Neuronal stem cell (in vitro differentiated cells): ENCODE results near the gene MAML2.

ENCODE experiments used
- DNase-seq: peaks from one replicate; pipeline ENCODE4 v3.0.0-alpha.2; 2013; ENCODE audit warnings: low spot score
- H2AFZ ChIP-seq: one replicate; pipeline ENCODE4 v1.6.1; 2013; ENCODE audit warnings: mild to moderate bottlenecking, low read length, inconsistent platforms
- H2AK5ac ChIP-seq: 2 replicates; pipeline ENCODE4 v1.6.1; 2013; ENCODE audit warnings: low read depth, mild to moderate bottlenecking, inconsistent platforms, low read length, moderate library complexity, mixed read lengths
- H2BK120ac ChIP-seq: 2 replicates; pipeline ENCODE4 v1.6.1; 2013; ENCODE audit warnings: low read depth, mild to moderate bottlenecking, inconsistent platforms, low read length, moderate library complexity, mixed read lengths
- H2BK12ac ChIP-seq: one replicate; pipeline ENCODE4 v1.6.1; 2013; ENCODE audit warnings: low read length, inconsistent platforms
- H2BK15ac ChIP-seq: 2 replicates; pipeline ENCODE4 v1.6.1; 2013; ENCODE audit warnings: mild to moderate bottlenecking, low read length, inconsistent platforms, mixed read lengths
- H2BK5ac ChIP-seq: one replicate; pipeline ENCODE4 v1.6.1; 2013; ENCODE audit warnings: inconsistent platforms, mild to moderate bottlenecking, low read length, moderate library complexity
- H3K14ac ChIP-seq: one replicate; pipeline ENCODE4 v1.6.1; 2013; ENCODE audit warnings: low read length, inconsistent platforms
- H3K18ac ChIP-seq: 2 replicates; pipeline ENCODE4 v1.6.1; 2013; ENCODE audit warnings: low read length, inconsistent platforms
- H3K23ac ChIP-seq: 2 replicates; pipeline ENCODE4 v1.6.1; 2013; ENCODE audit warnings: low read depth, mild to moderate bottlenecking, mixed read lengths, low read length, inconsistent platforms; ENCODE audit not compliant: poor library complexity
- H3K27ac ChIP-seq: replicated peaks from 3 replicates; pipeline ENCODE4 v1.5.1; 2013; ENCODE audit warnings: low read length, inconsistent platforms
- H3K27me3 ChIP-seq, 3 experiments: 2 replicates each; pipeline ENCODE4 v1.6.1; 2013; ENCODE audit warnings: low read length in 3 of 3, mild to moderate bottlenecking in 2 of 3, inconsistent platforms in 1 of 3, low read depth in 1 of 3, mixed read lengths in 1 of 3, moderate library complexity in 1 of 3; ENCODE audit not compliant: control insufficient read depth in 3 of 3, insufficient read depth in 3 of 3
- H3K36me3 ChIP-seq, 2 donors: replicated peaks in 1 of 2; 2 replicates each; pipeline ENCODE4 v1.6.1; 2013; ENCODE audit warnings: low read length in 2 of 2; ENCODE audit not compliant: control insufficient read depth in 2 of 2, insufficient read depth in 2 of 2
- H3K4ac ChIP-seq: 2 replicates; pipeline ENCODE4 v1.6.1; 2013; ENCODE audit warnings: inconsistent platforms, mild to moderate bottlenecking, low read length, moderate library complexity
- H3K4me1 ChIP-seq, 2 donors: 1 replicate in 1 of 2; 2 replicates in 1 of 2; pipeline ENCODE4 v1.6.1; 2013; ENCODE audit warnings: low read length in 2 of 2, low read depth in 1 of 2; ENCODE audit not compliant: control insufficient read depth in 2 of 2, insufficient read depth in 1 of 2
- H3K4me2 ChIP-seq: one replicate; pipeline ENCODE4 v1.6.1; 2013; ENCODE audit warnings: mild to moderate bottlenecking, low read length, inconsistent platforms; ENCODE audit not compliant: insufficient read depth, poor library complexity, severe bottlenecking
- H3K4me3 ChIP-seq, 2 donors: 2 replicates each; pipeline ENCODE4 v1.5.1; 2013; ENCODE audit warnings: low read length in 2 of 2, mild to moderate bottlenecking in 2 of 2, inconsistent platforms in 1 of 2, moderate library complexity in 1 of 2
- H3K79me1 ChIP-seq: one replicate; pipeline ENCODE4 v1.6.1; 2013; ENCODE audit warnings: low read depth, mild to moderate bottlenecking, inconsistent platforms, low read length, moderate library complexity
- H3K9ac ChIP-seq: one replicate; pipeline ENCODE4 v1.6.1; 2013; ENCODE audit warnings: mild to moderate bottlenecking, low read depth, low read length, inconsistent platforms; ENCODE audit not compliant: poor library complexity
- H3K9me3 ChIP-seq, 2 donors: replicated peaks in 1 of 2; 2 replicates each; pipeline versions ENCODE3 to v1.6.1; 2013; ENCODE audit warnings: low read length in 2 of 2, mild to moderate bottlenecking in 2 of 2, inconsistent platforms in 1 of 2, low read depth in 1 of 2, mixed read lengths in 1 of 2, moderate library complexity in 1 of 2; ENCODE audit not compliant: control insufficient read depth in 2 of 2, insufficient read depth in 1 of 2
- H4K8ac ChIP-seq: one replicate; pipeline ENCODE4 v1.6.1; 2013; ENCODE audit warnings: low read depth, mild to moderate bottlenecking, inconsistent platforms, low read length, moderate library complexity
- H4K91ac ChIP-seq: one replicate; pipeline ENCODE4 v1.6.1; 2013; ENCODE audit warnings: low read length, low read depth, mild to moderate bottlenecking, inconsistent platforms; ENCODE audit not compliant: poor library complexity
- WGBS, 2 donors: extraction: QIAGEN DNeasy Blood & Tissue Kit; methylation state at CpG; one replicate each; pipeline ENCODE4 v1.1.7; 2013; ENCODE audit warnings: missing lambda C conversion rate in 2 of 2, mixed read lengths in 1 of 2; ENCODE audit not compliant: insufficient read length in 2 of 2, insufficient replicate concordance in 1 of 2; ENCODE audit errors: extremely low coverage in 2 of 2; 5-methylcytosine and 5-hydroxymethylcytosine counted together

Gene MAML2

GRCh38 chr11:96335388-96335787, 7.6 kb downstream of the MAML2 start:
- no peak overlapping the region for H3K23ac ChIP-seq
- H3K4me3 ChIP-seq: no peak overlapping the region
- H3K36me3 ChIP-seq: peaks cover 0 to 28% of the 10 kb centered on the region in 2 donors
- no peak for DNase-seq
- no peak overlapping the region for H2BK15ac ChIP-seq
- H3K27me3 ChIP-seq: no peaks in the 10 kb centered on the region
- H3K9me3 ChIP-seq: peaks cover 0 to 4% of the 10 kb centered on the region in 2 donors
- H4K8ac ChIP-seq: no peak overlapping the region
- no peak overlapping the region for H2AK5ac ChIP-seq
- H4K91ac ChIP-seq: no peak overlapping the region
- H3K14ac ChIP-seq: no peak overlapping the region
- H3K9ac ChIP-seq: no peak overlapping the region
- H2BK5ac ChIP-seq: no peak overlapping the region
- no peak overlapping the region for H2BK12ac ChIP-seq
- no peak overlapping the region for H2BK120ac ChIP-seq
- no peaks in the 10 kb centered on the region for H3K79me1 ChIP-seq
- H3K4me1 ChIP-seq: peaks cover 6 to 35% of the 10 kb centered on the region in 2 donors
- no CpG with 5 or more reads among the region's 4 CpGs for WGBS, 2 donors
- no peak overlapping the region for H3K27ac ChIP-seq
- H2AFZ ChIP-seq: no peak overlapping the region
- no peak overlapping the region for H3K4me2 ChIP-seq
- no peak overlapping the region for H3K4ac ChIP-seq
- no peak overlapping the region for H3K18ac ChIP-seq

- H3K27me3 ChIP-seq: no peaks in the 10 kb centered on the region
- no peak overlapping the region for H3K23ac ChIP-seq
- no peak overlapping the region for H4K91ac ChIP-seq
- no peak overlapping the region for H3K4ac ChIP-seq
- H2AK5ac ChIP-seq: no peak overlapping the region
- no peak overlapping the region for H3K18ac ChIP-seq
- no peak overlapping the region for H3K27ac ChIP-seq
- no peak overlapping the region for H4K8ac ChIP-seq
- no peak overlapping the region for H3K4me3 ChIP-seq
- no peak overlapping the region for H2BK12ac ChIP-seq
- H3K9me3 ChIP-seq: peaks cover 0 to 4% of the 10 kb centered on the region in 2 donors
- no peak overlapping the region for H3K9ac ChIP-seq
- H3K4me1 ChIP-seq: peaks cover 3 to 25% of the 10 kb centered on the region in 2 donors
- peaks cover 0 to 17% of the 10 kb centered on the region in 2 donors for H3K36me3 ChIP-seq
- H3K4me2 ChIP-seq: no peak overlapping the region
- H2BK5ac ChIP-seq: no peak overlapping the region
- WGBS, 2 donors: no CpG with 5 or more reads among the region's 4 CpGs
- no peak overlapping the region for H2BK120ac ChIP-seq
- no peak overlapping the region for H3K14ac ChIP-seq
- DNase-seq: no peak
- no peak overlapping the region for H2BK15ac ChIP-seq
- no peaks in the 10 kb centered on the region for H3K79me1 ChIP-seq
- H2AFZ ChIP-seq: no peak overlapping the region
These were observed 8.8 kb downstream of the MAML2 start for GRCh38 chr11:96334219-96334618.

GRCh38 chr11:96333191-96333719, 9.7 kb downstream of the MAML2 start:
- H2AFZ ChIP-seq: no peak overlapping the region
- no peak overlapping the region for H2AK5ac ChIP-seq
- no peak overlapping the region for H4K8ac ChIP-seq
- no peak overlapping the region for H3K18ac ChIP-seq
- H3K79me1 ChIP-seq: no peaks in the 10 kb centered on the region
- H3K9me3 ChIP-seq: peaks cover 0 to 4% of the 10 kb centered on the region in 2 donors
- H4K91ac ChIP-seq: no peak overlapping the region
- no peak overlapping the region for H3K4ac ChIP-seq
- no peak overlapping the region for H3K14ac ChIP-seq
- no peak overlapping the region for H3K4me3 ChIP-seq
- no peak overlapping the region for H2BK15ac ChIP-seq
- WGBS, 2 donors: no CpG with 5 or more reads among the region's 4 CpGs
- no peak overlapping the region for H3K27ac ChIP-seq
- peaks cover 3 to 24% of the 10 kb centered on the region in 2 donors for H3K4me1 ChIP-seq
- H3K9ac ChIP-seq: no peak overlapping the region
- H2BK5ac ChIP-seq: no peak overlapping the region
- H3K4me2 ChIP-seq: no peak overlapping the region
- H3K23ac ChIP-seq: no peak overlapping the region
- H3K36me3 ChIP-seq: peaks cover 0 to 15% of the 10 kb centered on the region in 2 donors
- no peak for DNase-seq
- no peaks in the 10 kb centered on the region for H3K27me3 ChIP-seq
- H2BK120ac ChIP-seq: no peak overlapping the region
- no peak overlapping the region for H2BK12ac ChIP-seq

GRCh38 chr11:96332126-96332771, 10.7 kb downstream of the MAML2 start:
- H3K4me3 ChIP-seq: no peak overlapping the region
- DNase-seq: no peak

More at GRCh38 chr11:96332126-96332771, 10.7 kb downstream of the MAML2 start:
- no peak overlapping the region for H2BK5ac ChIP-seq
- H3K4me1 ChIP-seq: peaks cover 3 to 21% of the 10 kb centered on the region in 2 donors
- H3K4me2 ChIP-seq: no peak overlapping the region
- no peak overlapping the region for H2AK5ac ChIP-seq
- H3K18ac ChIP-seq: no peak overlapping the region
- no peak overlapping the region for H4K91ac ChIP-seq
- WGBS, 2 donors: no CpG with 5 or more reads among the region's 8 CpGs
- no peak overlapping the region for H4K8ac ChIP-seq
- no peak overlapping the region for H3K23ac ChIP-seq
- H3K9me3 ChIP-seq: peaks cover 0 to 4% of the 10 kb centered on the region in 2 donors
- H3K36me3 ChIP-seq: peaks cover 0 to 15% of the 10 kb centered on the region in 2 donors
- H3K27ac ChIP-seq: peak overlapping the region; percentile 3
- H2BK15ac ChIP-seq: no peak overlapping the region
- H2BK12ac ChIP-seq: no peak overlapping the region
- peak overlapping the region; percentile 39 for H2AFZ ChIP-seq
- no peak overlapping the region for H2BK120ac ChIP-seq
- no peak overlapping the region for H3K14ac ChIP-seq
- no peak overlapping the region for H3K4ac ChIP-seq
- no peaks in the 10 kb centered on the region for H3K79me1 ChIP-seq
- H3K9ac ChIP-seq: no peak overlapping the region
- H3K27me3 ChIP-seq: no peaks in the 10 kb centered on the region
